ENCODE data around the gene DIPK2B.

- TF ChIP-seq CTCF (IDR thresholded peaks at IDR 0.05) (no peak), POLR2A (IDR thresholded peaks at IDR 0.05) (no peak)
Measured at GRCh38 chrX:45172890-45173289, 27.8 kb downstream of the DIPK2B start.

All from lower leg skin (tissue), 3 donors.